Astrocyte (in vitro differentiated cells and primary cell): Measurements from ENCODE around the gene ATAD5. TPM values are rescaled to one million over a fixed set of nuclear protein-coding genes. Genes with fewer than 3 reads are reported as not detected.
A peak's percentile ranks its signal among the peaks of the same experiment; 100 is the strongest.

Experiments used
- DNase-seq: peaks from one replicate; pipeline ENCODE4 v3.0.0-alpha.2; 2010; ENCODE audit warnings: low read depth
- FAIRE-seq: peaks from 2 replicates; lab custom pipeline; 2011; peaks lifted over from hg19 to GRCh38; lab: Jason Lieb, UNC
- H2AFZ ChIP-seq: 2 replicates; pipeline ENCODE4 v1.6.0; 2012; ENCODE audit warnings: low read depth, low read length, inconsistent platforms
- H3K27ac ChIP-seq: 2 replicates; pipeline ENCODE4 v1.5.1; 2011; ENCODE audit warnings: low read depth, low read length, inconsistent platforms
- H3K27me3 ChIP-seq: 2 replicates; pipeline ENCODE4 v1.6.0; 2011; ENCODE audit warnings: low read length, inconsistent platforms; ENCODE audit not compliant: insufficient read depth
- H3K36me3 ChIP-seq: 2 replicates; pipeline ENCODE4 v1.5.1; 2011; ENCODE audit warnings: low read length, inconsistent platforms; ENCODE audit not compliant: insufficient read depth
- H3K4me1 ChIP-seq: 2 replicates; pipeline ENCODE4 v1.5.1; 2011; ENCODE audit warnings: low read length, inconsistent platforms; ENCODE audit not compliant: insufficient read depth
- H3K4me2 ChIP-seq: 2 replicates; pipeline ENCODE4 v1.6.0; 2012; ENCODE audit warnings: low read length, inconsistent platforms
- H3K4me3 ChIP-seq: 2 replicates; pipeline ENCODE4 v1.5.1; 2011; ENCODE audit warnings: low read depth, mild to moderate bottlenecking, low read length, inconsistent platforms; ENCODE audit not compliant: insufficient read depth
- H3K79me2 ChIP-seq: 2 replicates; pipeline ENCODE4 v1.6.0; 2012; ENCODE audit warnings: mild to moderate bottlenecking, low read length, inconsistent platforms; ENCODE audit not compliant: insufficient read depth
- H3K9ac ChIP-seq: 2 replicates; pipeline ENCODE4 v1.6.0; 2012; ENCODE audit warnings: mild to moderate bottlenecking, low read length, inconsistent platforms
- H3K9me3 ChIP-seq: 2 replicates; pipeline ENCODE4 v1.5.1; 2012; ENCODE audit warnings: low read depth, mild to moderate bottlenecking, low read length, inconsistent platforms; ENCODE audit not compliant: insufficient read depth
- H4K20me1 ChIP-seq: 2 replicates; pipeline ENCODE4 v1.6.0; 2012; ENCODE audit warnings: low read length, inconsistent platforms; ENCODE audit not compliant: insufficient read depth
- H3K27ac Mint-ChIP-seq: one replicate; pipeline ENCODE4 v1.8.0; 2021; ENCODE audit warnings: mild to moderate bottlenecking, mixed read lengths; ENCODE audit not compliant: unreplicated experiment
- H3K27me3 Mint-ChIP-seq: one replicate; pipeline ENCODE4 v1.8.0; 2021; ENCODE audit warnings: low read depth, mixed read lengths; ENCODE audit not compliant: unreplicated experiment
- H3K36me3 Mint-ChIP-seq: one replicate; pipeline ENCODE4 v1.8.0; 2021; ENCODE audit warnings: low read depth, mixed read lengths; ENCODE audit not compliant: unreplicated experiment
- H3K4me1 Mint-ChIP-seq: one replicate; pipeline ENCODE4 v1.8.0; 2021; ENCODE audit warnings: low read depth, mixed read lengths; ENCODE audit not compliant: unreplicated experiment
- H3K4me3 Mint-ChIP-seq: one replicate; pipeline ENCODE4 v1.8.0; 2021; ENCODE audit warnings: mild to moderate bottlenecking, moderate library complexity, mixed read lengths; ENCODE audit not compliant: unreplicated experiment
- H3K9me3 Mint-ChIP-seq: one replicate; pipeline ENCODE4 v1.8.0; 2021; ENCODE audit warnings: mild to moderate bottlenecking, mixed read lengths; ENCODE audit not compliant: unreplicated experiment
- CTCF ChIP-seq: IDR thresholded peaks from 2 replicates; pipeline ENCODE4 v1.5.1; 2011; ENCODE audit warnings: low read depth, mild to moderate bottlenecking, inconsistent platforms, low read length, moderate library complexity; ENCODE audit not compliant: insufficient read depth
- EZH2 ChIP-seq: IDR thresholded peaks from 2 replicates; pipeline ENCODE4 v1.6.1; 2012; ENCODE audit warnings: mild to moderate bottlenecking, low read length, inconsistent platforms; ENCODE audit not compliant: insufficient read depth
- total RNA-seq: library from RNA; stranded (reverse); gene quantifications from 2 replicates; pipeline ENCODE4 v1.2.1, GENCODE V29; 2021

The ATAD5 gene
- total RNA-seq, 1 donor from 2014 or later: 2.6 TPM

- H2AFZ ChIP-seq: peak overlapping the region; percentile 49
- no peaks in the 10 kb centered on the region for H3K36me3 ChIP-seq
- no peaks in the 10 kb centered on the region for H3K79me2 ChIP-seq
- no peak for DNase-seq
- peak overlapping the region; percentile 67 for H3K4me3 Mint-ChIP-seq
- peaks cover 14% of the 10 kb centered on the region for H3K4me1 ChIP-seq
- no peak overlapping the region for H3K9ac ChIP-seq
- H3K4me3 ChIP-seq: no peak overlapping the region
- FAIRE-seq: no peak
- peaks cover 2% of the 10 kb centered on the region for H3K4me1 Mint-ChIP-seq
- H3K4me2 ChIP-seq: peak overlapping the region; percentile 75
- H3K36me3 Mint-ChIP-seq: peaks cover 3% of the 10 kb centered on the region
- H3K27ac ChIP-seq: no peak overlapping the region
- H3K27me3 Mint-ChIP-seq: peaks cover 41% of the 10 kb centered on the region
- no peaks in the 10 kb centered on the region for H4K20me1 ChIP-seq
- H3K27me3 ChIP-seq: peaks cover 29% of the 10 kb centered on the region
- TF ChIP-seq CTCF: no peak
- TF ChIP-seq EZH2: no peak
- H3K9me3 ChIP-seq: no peaks in the 10 kb centered on the region
- H3K27ac Mint-ChIP-seq: no peak overlapping the region
- no peaks in the 10 kb centered on the region for H3K9me3 Mint-ChIP-seq
Observed at GRCh38 chr17:30920683-30921543, 89.1 kb downstream of the ATAD5 start.

- Mint-ChIP-seq H3K27me3 (peaks cover 47% of the 10 kb centered on the region), H3K4me1 (peaks cover 2% of the 10 kb centered on the region), H3K9me3 (no peaks in the 10 kb centered on the region), H3K27ac (no peak within 1 kb of the TSS), H3K36me3 (peaks cover 3% of the 10 kb centered on the region), H3K4me3 (peak within 1 kb of the TSS; percentile 77)
- TF ChIP-seq EZH2 (peak; percentile 41), CTCF (no peak)
- H3K9me3 ChIP-seq: no peaks in the 10 kb centered on the region
- peak within 1 kb of the TSS; percentile 75 for H3K4me2 ChIP-seq
- H4K20me1 ChIP-seq: no peaks in the 10 kb centered on the region
- H3K79me2 ChIP-seq: no peaks in the 10 kb centered on the region
- peak within 1 kb of the TSS; percentile 35 for H3K4me3 ChIP-seq
- peak within 1 kb of the TSS; percentile 62 for H2AFZ ChIP-seq
- H3K27me3 ChIP-seq: peaks cover 27% of the 10 kb centered on the region
- no peak within 1 kb of the TSS for H3K9ac ChIP-seq
- FAIRE-seq (no peak), DNase-seq (no peak)
- H3K36me3 ChIP-seq: no peaks in the 10 kb centered on the region
- H3K4me1 ChIP-seq: peaks cover 14% of the 10 kb centered on the region
- no peak within 1 kb of the TSS for H3K27ac ChIP-seq
Observed at GRCh38 chr17:30921544-30922196, 89.9 kb downstream of the ATAD5 start, which contains the start of gene ADAP2. ADAP2 (plus strand) TSS chr17:30921945; CDS start chr17:30922015, 70 bp downstream.
